Common myeloid progenitor, CD34-positive (primary cell): ENCODE results near the gene FCF1.
A peak's percentile ranks its signal among the peaks of the same experiment; 100 is the strongest.

Experiments used
- CTCF ChIA-PET: fragments of 350-600 bp; sonication (Branson Sonifier 250); formaldehyde crosslinking; loops from one replicate; lab custom pipeline; 2021; ENCODE audit warnings: antibody characterized with exemption; lab: Charles Lee
- POLR2A ChIA-PET: fragments of 350-600 bp; sonication (Branson Sonifier 250); formaldehyde crosslinking; loops from one replicate; lab custom pipeline; 2021; ENCODE audit warnings: antibody characterized with exemption; lab: Charles Lee
- DNase-seq, 3 donors: peaks; one replicate each; pipeline versions ENCODE4 v3.0.0 to v3.0.0-alpha.2; 2013
- H3K27ac ChIP-seq, 2 experiments: 1 replicate in 1 of 2; 2 replicates in 1 of 2; pipeline ENCODE4 v1.7.0; 2013; ENCODE audit warnings: inconsistent platforms in 2 of 2, low read length in 2 of 2, mild to moderate bottlenecking in 2 of 2, low read depth in 1 of 2, moderate library complexity in 1 of 2; ENCODE audit not compliant: severe bottlenecking in 2 of 2, insufficient read depth in 1 of 2, poor library complexity in 1 of 2
- H3K27me3 ChIP-seq, 5 experiments: replicated peaks in 2 of 5; 1 replicate in 3 of 5; 2 replicates in 2 of 5; pipeline versions ENCODE4 v1.6.1 to v1.7.0; 2013; ENCODE audit warnings: low read length in 4 of 5, mild to moderate bottlenecking in 2 of 5, moderate library complexity in 2 of 5, inconsistent platforms in 1 of 5; ENCODE audit not compliant: insufficient read depth in 5 of 5, control insufficient read depth in 4 of 5
- H3K36me3 ChIP-seq, 4 experiments: 1 replicate in 2 of 4; 2 replicates in 2 of 4; pipeline versions ENCODE4 v1.6.1 to v1.7.0; 2013; ENCODE audit warnings: low read length in 3 of 4, control low read depth in 1 of 4, mild to moderate bottlenecking in 1 of 4; ENCODE audit not compliant: control insufficient read depth in 4 of 4, insufficient read depth in 4 of 4
- H3K4me1 ChIP-seq, 4 experiments: 1 replicate in 3 of 4; 2 replicates in 1 of 4; pipeline versions ENCODE4 v1.6.1 to v1.7.1; 2013; ENCODE audit warnings: low read length in 3 of 4, mild to moderate bottlenecking in 3 of 4, control low read depth in 1 of 4, inconsistent platforms in 1 of 4, moderate library complexity in 1 of 4; ENCODE audit not compliant: control insufficient read depth in 4 of 4, insufficient read depth in 4 of 4; ENCODE audit errors: control extremely low read depth in 1 of 4
- H3K4me3 ChIP-seq, 7 experiments: 1 replicate in 4 of 7; 2 replicates in 3 of 7; pipeline versions ENCODE4 v1.5.1 to v1.7.0; 2013; ENCODE audit warnings: mild to moderate bottlenecking in 7 of 7, low read length in 6 of 7, moderate library complexity in 6 of 7, inconsistent platforms in 2 of 7, low read depth in 2 of 7, control low read depth in 1 of 7; ENCODE audit not compliant: insufficient read depth in 4 of 7, control insufficient read depth in 1 of 7; ENCODE audit errors: extremely low read depth in 1 of 7
- H3K9me3 ChIP-seq, 5 experiments: 1 replicate in 4 of 5; 2 replicates in 1 of 5; pipeline versions ENCODE4 v1.6.1 to v1.7.1; 2013; ENCODE audit warnings: low read length in 4 of 5, mild to moderate bottlenecking in 2 of 5, inconsistent platforms in 1 of 5, low read depth in 1 of 5, moderate library complexity in 1 of 5; ENCODE audit not compliant: control insufficient read depth in 4 of 5, insufficient read depth in 2 of 5; ENCODE audit errors: control extremely low read depth in 1 of 5
- WGBS: methylation state at CpG from one replicate; pipeline ENCODE4 v1.1.5; 2013; ENCODE audit not compliant: insufficient coverage; 5-methylcytosine and 5-hydroxymethylcytosine counted together

The FCF1 gene

DNA sequence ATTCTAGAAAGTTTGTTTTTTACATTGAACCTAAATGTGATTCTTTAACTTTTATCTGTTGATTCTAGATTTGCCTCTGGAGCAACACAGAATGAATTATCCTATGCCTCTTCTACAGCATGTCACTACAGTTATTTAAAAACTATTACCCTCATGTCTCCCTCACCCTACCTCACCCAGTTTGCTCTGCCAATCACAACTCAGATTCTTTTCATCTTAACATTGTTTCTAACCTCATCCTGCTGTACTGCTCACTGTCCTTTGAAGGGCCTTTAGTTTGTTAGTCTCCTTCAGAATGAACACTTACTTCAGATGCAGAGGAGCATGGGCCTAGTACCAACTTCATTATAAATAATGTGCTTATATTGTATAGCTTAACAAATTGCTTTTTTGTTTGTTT is 71.7 kb downstream of the FCF1 start:
- no peak for DNase-seq
- ChIA-PET CTCF (interaction anchor here (0.7 to 1.5 kb wide), 2 partner anchors 11 to 137 kb away, joined by 3 to 4 read pairs; no protein-coding TSS in a partner anchor), POLR2A (no interaction called here)
- Histone ChIP-seq H3K27me3 (no peaks in the 10 kb centered on the region), H3K9me3 (no peaks in the 10 kb centered on the region), H3K4me3 (no peak overlapping the region), H3K4me1 (no peaks in the 10 kb centered on the region), H3K27ac (no peak overlapping the region), H3K36me3 (peaks cover 35 to 78% (median 52%) of the 10 kb centered on the region in 4 experiments)

DNA sequence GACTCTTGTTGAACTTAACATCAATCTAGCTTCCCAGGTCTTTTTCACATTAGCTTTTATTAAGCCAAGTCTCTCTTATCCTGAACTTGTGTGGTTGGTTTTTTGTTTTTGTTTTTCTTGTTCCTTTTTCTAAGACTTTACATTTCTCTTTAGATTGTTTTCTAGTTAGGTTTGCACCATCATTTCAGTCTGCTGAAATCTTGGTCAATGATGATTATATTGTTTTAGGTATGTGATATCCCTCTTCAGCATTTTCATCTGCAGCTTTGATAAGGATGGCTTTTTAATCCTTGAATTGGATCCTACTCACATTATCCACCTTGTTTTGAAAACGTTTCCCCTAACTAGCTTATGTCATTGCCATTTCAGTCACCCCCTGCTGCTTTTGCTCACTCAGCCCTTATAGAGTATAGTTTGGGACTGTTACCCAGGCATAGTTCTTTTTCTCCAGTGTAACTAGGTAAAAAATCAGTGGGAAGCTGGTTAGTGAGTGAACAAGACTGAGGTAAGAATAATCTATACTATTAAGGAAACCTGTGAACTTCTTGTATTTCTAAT is 72.2 kb downstream of the FCF1 start:
- H3K4me3 ChIP-seq = no peak overlapping the region
- no peaks in the 10 kb centered on the region for H3K9me3 ChIP-seq
- no CpG with 5 or more reads among the region's 1 CpG for WGBS
- ChIA-PET CTCF (interaction anchor here (0.7 to 1.5 kb wide), 7 partner anchors 9 to 173 kb away, joined by 3 to 4 read pairs (median 3); partner anchors contain the start of genes LTBP2 and YLPM1), POLR2A (no interaction called here)
- H3K27ac ChIP-seq = no peak overlapping the region
- peaks cover 33 to 73% (median 53%) of the 10 kb centered on the region in 4 experiments for H3K36me3 ChIP-seq
- H3K4me1 ChIP-seq = no peaks in the 10 kb centered on the region
- no peak for DNase-seq
- H3K27me3 ChIP-seq = no peaks in the 10 kb centered on the region

DNA sequence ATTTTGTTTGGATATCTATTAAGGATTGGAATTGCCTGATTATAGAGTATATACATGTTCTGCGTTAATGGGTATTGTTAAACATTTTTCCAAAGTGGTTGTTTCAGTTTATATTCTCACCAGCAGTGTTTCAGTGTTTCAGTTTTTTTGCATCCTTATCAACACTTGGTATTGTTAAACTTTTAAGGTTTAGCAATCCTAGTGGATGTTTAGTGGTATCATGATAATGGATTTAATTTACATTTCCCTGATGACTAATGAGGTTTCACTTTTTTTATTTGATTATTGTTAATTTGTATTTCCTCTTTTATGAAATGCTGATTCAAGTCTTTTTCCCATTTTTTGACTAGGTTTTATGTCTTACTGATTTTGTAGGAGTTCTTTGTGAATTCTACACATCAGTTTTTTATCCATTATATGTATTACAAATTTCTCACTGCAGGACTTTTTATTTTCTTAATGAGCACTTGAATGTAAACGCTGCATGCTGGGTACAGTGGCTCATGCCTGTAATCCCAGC is 73.9 kb downstream of the FCF1 start:
- CTCF ChIA-PET = no interaction called here
- WGBS = 100% methylated on average over 1 of the region's 2 CpGs
- peaks cover 0 to 5% (median 2%) of the 10 kb centered on the region in 5 experiments for H3K9me3 ChIP-seq
- DNase-seq = peak in 2 of 3 donors; percentile 55 to 59
- no peaks in the 10 kb centered on the region for H3K27me3 ChIP-seq
- peaks cover 27 to 60% (median 42%) of the 10 kb centered on the region in 4 experiments for H3K36me3 ChIP-seq
- POLR2A ChIA-PET = no interaction called here
- H3K4me3 ChIP-seq = no peak overlapping the region
- H3K27ac ChIP-seq = no peak overlapping the region
- H3K4me1 ChIP-seq = peaks cover 0 to under 1% (median 0%) of the 10 kb centered on the region in 4 experiments
